Head of caudate nucleus (tissue), 42 donors: ENCODE results near the gene PSMD13.
"Not testable (repeated sequence)": the region's sequence is repeated elsewhere in the genome, so short reads cannot be mapped to it uniquely, and the experiment has no call there.

ENCODE experiments used
- DNase-seq, 42 donors: peaks; one replicate each; pipeline versions ENCODE4 v3.0.0 to v3.0.0-alpha.2; 2020 to 2021; ENCODE audit warnings: mixed read lengths in 7 of 42
- intact Hi-C: fragments of 100-400 bp; cut with DNase I; formaldehyde crosslinking; loops from one replicate; pipeline ENCODE4 v1.15.0; 2022

PSMD13 gene

GRCh38 chr11:257766-258493 lies 21.2 kb downstream of the PSMD13 start:
- peak in 1 of 42 donors; percentile 29 for DNase-seq
- intact Hi-C loops, result no loop called here

DNA sequence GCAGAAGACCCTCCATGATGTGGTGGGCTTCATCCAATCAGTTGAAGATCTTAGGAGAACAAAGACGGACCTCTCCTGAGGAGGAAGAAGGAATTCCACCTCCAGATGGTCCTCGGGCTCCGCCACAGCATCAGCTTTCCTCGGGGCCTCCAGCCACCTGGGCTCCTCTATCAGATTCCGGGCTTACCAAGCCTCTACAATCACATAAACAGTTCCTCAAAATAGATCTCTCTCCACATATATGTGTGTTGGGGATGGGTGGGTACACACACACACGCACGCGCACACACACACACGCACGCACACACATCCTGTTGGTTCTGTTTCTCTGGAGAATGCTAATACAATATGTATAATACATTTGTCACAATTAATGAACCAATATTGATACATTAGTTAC lies 22.6 kb downstream of the PSMD13 start:
- DNase-seq, result peak in 1 of 42 donors; percentile 3
- intact Hi-C loops, result no loop called here

- intact Hi-C loops, result no loop called here
- DNase-seq, result peak in 1 of 42 donors; percentile 5
Measured at GRCh38 chr11:261624-262023, 24.8 kb downstream of the PSMD13 start.

DNA sequence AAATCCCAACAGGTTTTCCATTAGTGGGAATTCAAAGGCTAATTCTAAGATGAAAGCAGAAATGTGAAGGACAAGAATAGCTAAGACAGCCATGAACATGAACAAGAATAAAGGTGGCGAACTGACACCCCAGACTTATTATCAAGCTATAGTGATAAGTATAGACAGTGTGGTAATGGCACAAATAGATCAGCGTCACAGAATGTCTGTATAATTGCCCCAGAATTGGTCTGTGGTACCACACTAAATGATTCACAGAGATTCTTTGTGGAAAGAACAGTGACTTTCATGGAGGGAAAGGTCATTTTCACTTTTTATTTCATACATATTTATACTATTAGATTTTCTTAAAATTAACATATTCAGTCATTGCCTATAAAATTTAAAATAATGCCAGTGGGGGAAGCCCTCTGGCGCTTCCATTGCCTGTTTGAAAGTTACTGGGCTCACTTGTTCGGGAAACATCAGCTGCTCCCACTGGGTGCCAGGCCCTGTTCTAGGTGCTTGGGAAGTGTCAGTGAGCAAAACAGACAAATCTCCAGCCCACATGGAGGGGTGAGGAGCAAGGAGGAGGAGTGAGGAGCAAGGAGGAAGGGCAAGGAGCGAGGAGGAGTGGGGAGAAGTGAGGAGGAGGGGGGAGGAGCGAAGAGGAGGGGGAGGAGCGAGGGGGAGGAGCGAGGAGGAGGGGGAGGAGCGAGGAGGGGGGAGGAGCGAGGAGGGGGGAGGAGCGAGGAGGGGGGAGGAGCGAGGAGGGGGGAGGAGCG lies 30.1 kb downstream of the PSMD13 start:
- DNase-seq, result peak in 1 of 42 donors; percentile 33
- intact Hi-C loops, result no loop called here

GRCh38 chr11:267491-267994 lies 30.8 kb downstream of the PSMD13 start:
- intact Hi-C loops, result no loop called here
- peak in 1 of 42 donors; percentile 41 for DNase-seq

DNA sequence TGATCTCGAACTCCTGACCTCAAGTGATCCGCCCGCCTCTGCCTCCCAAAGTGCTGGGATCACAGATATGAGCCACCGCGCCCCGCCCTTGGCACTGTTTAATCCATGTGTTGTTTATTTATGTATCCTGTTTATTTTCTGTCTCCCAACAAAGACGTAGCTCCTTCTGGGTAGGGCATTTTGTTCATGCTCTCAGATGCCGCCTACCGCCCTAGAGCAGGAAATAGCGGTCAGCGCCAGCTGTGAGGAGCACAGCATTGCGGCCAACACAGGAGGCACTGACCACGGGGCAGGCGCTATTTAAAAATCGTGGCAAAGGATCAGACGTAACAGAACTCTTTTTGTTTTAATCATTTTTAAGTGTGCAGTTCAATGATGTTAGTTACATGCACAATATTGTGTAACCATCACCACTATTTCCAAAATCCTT lies 32.0 kb downstream of the PSMD13 start:
- intact Hi-C loops, result not testable (repeated sequence)
- peak in 27 of 42 donors; percentile 22 to 70 (median 46) for DNase-seq

- intact Hi-C loops, result no loop called here
- DNase-seq, result peak in 2 of 42 donors; percentile 26 to 34
Measured at GRCh38 chr11:269146-269890, 32.5 kb downstream of the PSMD13 start.

DNA sequence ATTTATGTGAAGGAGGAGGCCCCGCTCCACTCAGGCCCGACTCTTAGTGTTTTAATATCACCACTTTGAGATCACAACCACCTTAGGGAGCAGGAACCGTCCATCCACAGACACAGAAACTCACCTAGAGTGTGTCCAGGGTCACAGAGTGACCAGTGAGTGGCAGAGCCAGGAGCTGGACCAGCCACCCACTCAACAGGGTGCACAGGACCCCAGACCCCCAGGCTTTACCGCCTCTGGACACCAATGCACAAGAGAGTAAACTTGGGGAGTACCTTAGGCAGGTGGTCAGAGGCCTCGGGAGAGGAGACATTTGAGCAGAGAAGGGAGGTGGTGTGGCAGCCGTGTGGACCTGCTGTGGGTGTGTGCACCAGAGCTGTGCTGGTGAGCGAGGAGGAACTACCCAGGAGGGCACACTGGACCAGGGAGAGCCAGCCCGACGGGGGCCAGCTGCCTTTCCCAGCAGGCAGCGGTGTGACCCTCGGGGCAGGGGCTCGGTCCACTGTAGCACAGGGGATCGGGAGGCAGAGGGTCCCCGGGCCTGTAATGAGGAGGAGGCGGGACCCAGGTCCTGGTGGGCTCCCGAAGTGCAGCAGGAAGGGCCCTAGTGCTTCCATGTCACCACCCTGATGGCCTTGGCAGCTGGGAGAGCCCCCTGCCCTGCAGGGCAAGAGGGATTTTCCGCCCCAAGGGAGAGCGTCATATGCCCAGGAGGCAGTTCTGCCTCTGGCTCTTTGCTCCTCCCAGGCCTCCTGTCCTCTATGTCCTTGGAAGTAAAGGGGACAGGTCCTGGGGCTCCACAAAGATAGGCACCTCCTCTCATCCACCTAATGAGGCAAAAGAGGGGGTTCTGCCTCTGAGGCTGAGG lies 33.9 kb downstream of the PSMD13 start:
- DNase-seq, result peak in 2 of 42 donors; percentile 6 to 25
- intact Hi-C loops, result no loop called here

DNA sequence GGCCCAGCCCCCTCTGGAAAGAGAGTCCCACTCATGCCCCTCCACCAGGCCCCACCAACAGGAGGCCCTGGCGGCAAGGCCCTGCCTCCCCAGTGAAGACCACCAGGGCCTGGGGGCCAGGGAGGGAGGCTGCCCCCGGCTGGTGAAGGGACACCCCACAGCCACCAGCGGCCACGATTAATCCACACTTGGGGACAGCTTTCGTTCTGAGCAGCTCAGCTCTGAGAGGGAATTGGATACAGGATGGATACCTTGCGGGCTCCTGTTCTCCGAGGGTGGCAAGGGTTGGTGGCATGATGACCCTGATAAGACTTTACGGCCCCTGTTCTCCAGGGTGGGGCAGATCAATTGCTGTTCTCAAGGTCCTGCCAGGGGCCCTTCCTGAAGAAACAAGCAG lies 34.5 kb downstream of the PSMD13 start:
- DNase-seq, result peak in 4 of 42 donors; percentile 1 to 6 (median 2)
- intact Hi-C loops, result no loop called here

GRCh38 chr11:272195-272930 lies 35.6 kb downstream of the PSMD13 start:
- intact Hi-C loops, result no loop called here
- DNase-seq, result peak in 2 of 42 donors; percentile 12 to 20

DNA sequence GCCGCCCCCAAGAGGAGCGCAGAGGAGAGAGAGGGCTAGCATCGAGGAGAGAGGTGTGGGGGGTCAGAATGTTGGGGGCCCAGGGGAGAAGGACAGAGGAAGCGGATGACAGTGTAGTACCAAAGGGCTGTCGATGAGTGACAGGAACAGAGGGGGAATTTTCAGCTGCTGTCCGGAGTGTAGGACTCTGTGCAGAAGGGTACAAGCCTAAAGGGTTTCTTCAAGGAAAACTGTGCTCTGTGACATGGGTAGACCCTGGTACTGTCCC lies 36.1 kb downstream of the PSMD13 start:
- intact Hi-C loops, result no loop called here
- peak in 2 of 42 donors; percentile 7 to 22 for DNase-seq

DNA sequence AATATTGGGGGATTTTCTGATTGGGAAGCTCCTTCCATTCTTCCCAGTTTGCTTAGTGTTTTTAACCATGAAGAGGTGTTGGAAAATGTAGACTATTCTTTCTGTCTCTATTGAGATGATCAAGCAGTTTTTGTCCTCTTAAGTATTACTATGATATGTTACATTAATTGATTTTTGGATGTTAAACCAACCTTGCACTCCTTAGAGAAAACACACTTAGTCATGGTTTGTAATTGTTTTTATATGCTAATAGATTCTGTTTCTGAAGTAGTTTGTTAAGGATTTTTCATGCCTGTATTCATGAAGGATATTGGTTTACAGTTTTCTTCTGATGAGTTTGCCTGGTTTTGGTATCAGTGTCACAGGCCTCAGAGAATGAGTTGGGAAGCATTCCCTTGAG lies 39.4 kb downstream of the PSMD13 start:
- no peak for DNase-seq
- intact Hi-C loops, result no loop called here

- intact Hi-C loops, result no loop called here
- DNase-seq, result peak in 3 of 42 donors; percentile 6 to 22 (median 16)
Measured at GRCh38 chr11:278001-278951, 41.5 kb downstream of the PSMD13 start, which contains the start of gene NLRP6. NLRP6 (plus strand) TSS chr11:278407; CDS start chr11:278570, 163 bp downstream.

DNA sequence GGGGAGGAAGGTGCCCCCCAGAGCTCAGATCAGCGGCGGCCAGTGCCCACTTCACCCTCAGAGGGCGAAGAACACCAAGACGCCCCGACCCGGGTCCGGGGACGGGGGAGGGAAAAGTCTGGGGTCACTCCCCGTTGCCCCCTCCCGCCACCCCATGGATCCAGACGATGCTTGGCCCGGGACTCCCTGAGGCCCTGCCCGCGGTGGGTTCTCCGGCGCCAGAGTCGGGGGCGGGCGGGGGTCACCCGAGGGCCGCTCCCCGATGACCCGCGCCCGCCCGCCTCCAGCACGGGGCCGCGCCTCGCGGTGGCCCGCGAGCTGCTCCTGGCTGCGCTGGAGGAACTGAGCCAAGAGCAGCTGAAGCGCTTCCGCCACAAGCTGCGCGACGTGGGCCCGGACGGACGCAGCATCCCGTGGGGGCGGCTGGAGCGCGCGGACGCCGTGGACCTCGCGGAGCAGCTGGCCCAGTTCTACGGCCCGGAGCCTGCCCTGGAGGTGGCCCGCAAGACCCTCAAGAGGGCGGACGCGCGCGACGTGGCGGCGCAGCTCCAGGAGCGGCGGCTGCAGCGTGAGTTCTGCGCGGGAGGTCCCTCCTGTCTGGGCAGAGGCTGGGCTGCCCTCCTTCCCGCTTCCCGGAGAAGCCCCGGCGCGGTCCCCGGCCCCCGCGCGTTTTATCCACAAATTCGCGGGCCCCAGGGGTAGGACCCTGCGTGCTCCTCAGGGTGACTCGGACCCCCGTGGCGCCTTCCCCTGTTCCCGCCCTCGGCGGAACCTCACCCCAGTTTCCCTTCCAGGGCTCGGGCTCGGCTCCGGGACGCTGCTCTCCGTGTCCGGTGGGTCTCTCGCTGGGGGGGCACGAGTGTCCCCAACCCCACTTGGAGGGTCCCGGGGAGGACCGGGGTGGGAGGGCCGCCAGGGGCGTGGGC lies 42.5 kb downstream of the PSMD13 start:
- intact Hi-C loops, result no loop called here
- DNase-seq, result peak in 6 of 42 donors; percentile 2 to 34 (median 10)

- DNase-seq, result peak in 7 of 42 donors; percentile 3 to 41 (median 11)
- intact Hi-C loops, result no loop called here
Measured at GRCh38 chr11:279966-280705, 43.4 kb downstream of the PSMD13 start.
